NCI-H2227 (cell line): ENCODE results near the gene FNIP1.
"Not testable (repeated sequence)": the region's sequence is repeated elsewhere in the genome, so short reads cannot be mapped to it uniquely, and the experiment has no call there.

ENCODE experiments used
- DNase-seq: peaks from one replicate; lab custom pipeline; 2025; ENCODE audit not compliant: unreplicated experiment; lab: John Stamatoyannopoulos, UW

FNIP1 gene

GRCh38 chr5:131640043-131640856 is 156.6 kb downstream of the FNIP1 start:
- no peak for DNase-seq

GRCh38 chr5:131639148-131639547 is 157.7 kb downstream of the FNIP1 start:
- no peak for DNase-seq

GRCh38 chr5:131637694-131638093 is 159.1 kb downstream of the FNIP1 start:
- no peak for DNase-seq

GRCh38 chr5:131635684-131636572 is 160.9 kb downstream of the FNIP1 start:
- DNase-seq = peak; percentile 48

GRCh38 chr5:131634996-131635683 is 161.7 kb downstream of the FNIP1 start, which contains the start of gene RAPGEF6:
Gene RAPGEF6, minus strand, starts transcription at chr5:131635229. Its CDS starts 199 bp downstream, at chr5:131635030.
- peak; percentile 98 for DNase-seq

GRCh38 chr5:131634666-131634995 is 162.2 kb downstream of the FNIP1 start:
- peak; percentile 37 for DNase-seq

- no peak for DNase-seq
Observed at GRCh38 chr5:131634238-131634637, 162.6 kb downstream of the FNIP1 start.

GRCh38 chr5:131633830-131634229 is 163.0 kb downstream of the FNIP1 start:
- no peak for DNase-seq

- no peak for DNase-seq
Observed at GRCh38 chr5:131630963-131631350, 165.9 kb downstream of the FNIP1 start.

GRCh38 chr5:131630208-131630962 is 166.4 kb downstream of the FNIP1 start:
- no peak for DNase-seq

- DNase-seq = no peak
Observed at GRCh38 chr5:131628990-131629389, 167.8 kb downstream of the FNIP1 start.

- DNase-seq = no peak
Observed at GRCh38 chr5:131627207-131627865, 169.5 kb downstream of the FNIP1 start.

- DNase-seq = no peak
Observed at GRCh38 chr5:131622633-131623032, 174.2 kb downstream of the FNIP1 start.

GRCh38 chr5:131621164-131621563 is 175.7 kb downstream of the FNIP1 start:
- not testable (repeated sequence) for DNase-seq

GRCh38 chr5:131619102-131619501 is 177.7 kb downstream of the FNIP1 start:
- DNase-seq = no peak

- DNase-seq = no peak
Observed at GRCh38 chr5:131617140-131617822, 179.5 kb downstream of the FNIP1 start.

- no peak for DNase-seq
Observed at GRCh38 chr5:131615957-131616356, 180.9 kb downstream of the FNIP1 start.

GRCh38 chr5:131613423-131613822 is 183.4 kb downstream of the FNIP1 start:
- no peak for DNase-seq

GRCh38 chr5:131611064-131611381 is 185.8 kb downstream of the FNIP1 start:
- DNase-seq = no peak
